Gastroesophageal sphincter (tissue), 4 donors: ENCODE data around the gene FCN1. TPM values are rescaled to one million over a fixed set of nuclear protein-coding genes. Genes with fewer than 3 reads are reported as not detected.

Source experiments
- ATAC-seq: fragments of 150-250 bp; one replicate; pipeline ENCODE4 v1.9.1; 2016; ENCODE audit warnings: mild to moderate bottlenecking, moderate library complexity
- H3K27ac ChIP-seq, 4 donors: fragments of 200-600 bp; sonication (generic) in 3 of 4; 1 replicate in 3 of 4; 2 replicates in 1 of 4; pipeline ENCODE4 v1.5.1; 2016 to 2019
- H3K27me3 ChIP-seq: fragments of 200-600 bp; sonication (generic); one replicate; pipeline ENCODE4 v1.5.1; 2019
- H3K36me3 ChIP-seq, 2 donors: fragments of 200-600 bp; sonication (generic); one replicate each; pipeline ENCODE4 v1.5.1; 2019; ENCODE audit warnings: control low read depth in 1 of 2
- H3K4me1 ChIP-seq, 3 donors: fragments of 200-600 bp; sonication (generic); 1 replicate in 2 of 3; 2 replicates in 1 of 3; pipeline ENCODE4 v1.5.1; 2016 to 2019; ENCODE audit warnings: control low read depth in 2 of 3
- H3K4me3 ChIP-seq, 2 donors: fragments of 200-600 bp; sonication (generic); one replicate each; pipeline ENCODE4 v1.5.1; 2019; ENCODE audit warnings: mild to moderate bottlenecking in 1 of 2, moderate library complexity in 1 of 2
- H3K9me3 ChIP-seq, 3 donors: fragments of 200-600 bp; sonication (generic); one replicate each; pipeline ENCODE4 v1.5.1; 2017 to 2019; ENCODE audit warnings: control low read depth in 2 of 3
- EP300 ChIP-seq: sonication (generic); formaldehyde crosslinking; IDR thresholded peaks from one replicate; pipeline ENCODE4 v1.6.1; 2017; ENCODE audit warnings: antibody characterized with exemption, mild to moderate bottlenecking
- POLR2A ChIP-seq, 2 donors: fragments of 450-650 bp; IDR thresholded peaks; one replicate each; pipeline ENCODE4 v1.6.1; 2017; ENCODE audit warnings: antibody characterized with exemption in 2 of 2, mild to moderate bottlenecking in 2 of 2, moderate library complexity in 1 of 2
- POLR2AphosphoS5 ChIP-seq: sonication (generic); formaldehyde crosslinking; IDR thresholded peaks from one replicate; pipeline ENCODE4 v1.6.1; 2017; ENCODE audit warnings: antibody characterized with exemption
- WGBS, 2 donors: methylation state at CpG; one replicate each; pipeline ENCODE4 v1.1.5; 2018; ENCODE audit warnings: low coverage in 1 of 2; 5-methylcytosine and 5-hydroxymethylcytosine counted together
- total RNA-seq, 4 donors: library from RNA; depleted of rRNA; stranded (reverse); fragments of >200 nt; gene quantifications; one replicate each; pipeline ENCODE4 v1.1.0, GENCODE V29; 2016
- TF ChIP-seq, protein P1 (sequence below), 4 experiments: fragments of 200-600 bp in 2 of 4; fragments of 450-650 bp in 2 of 4; sonication (generic) in 1 of 4; IDR thresholded peaks; one replicate each; pipeline ENCODE4 v1.5.1; 2017 to 2019; ENCODE audit warnings: antibody characterized with exemption in 4 of 4, mild to moderate bottlenecking in 2 of 4, moderate library complexity in 2 of 4

Gene FCN1
- total RNA-seq, 4 donors from 2014 or later: 0.31 to 9.4 (median 3.2) TPM

DNA sequence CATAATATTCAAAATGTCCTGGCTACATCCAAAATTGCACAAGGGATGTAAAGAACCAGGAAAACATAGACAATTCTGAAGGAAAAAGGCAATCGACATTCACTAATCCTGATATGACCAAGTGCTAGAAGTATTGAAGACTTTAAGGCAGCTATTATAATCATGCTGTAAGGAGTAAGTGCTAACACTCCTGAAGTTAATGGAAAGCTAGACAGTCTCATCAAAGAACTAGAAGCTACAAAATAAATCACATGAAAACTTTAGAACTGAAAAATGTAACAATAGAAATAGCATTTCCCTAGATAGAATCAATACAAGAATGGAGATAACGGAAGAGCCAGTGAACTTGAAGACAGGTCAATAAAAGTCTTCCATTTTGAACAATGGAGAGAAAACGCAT is 18.5 kb downstream of the FCN1 start:
- peaks cover 0 to 15% (median 0%) of the 10 kb centered on the region in 3 donors for H3K9me3 ChIP-seq
- ATAC-seq: no peak
- H3K36me3 ChIP-seq: no peaks in the 10 kb centered on the region
- H3K27ac ChIP-seq: no peak overlapping the region
- TF ChIP-seq POLR2AphosphoS5: no peak
- no peak for TF ChIP-seq POLR2A (IDR thresholded peaks at IDR 0.05)
- TF ChIP-seq, protein P1, sequence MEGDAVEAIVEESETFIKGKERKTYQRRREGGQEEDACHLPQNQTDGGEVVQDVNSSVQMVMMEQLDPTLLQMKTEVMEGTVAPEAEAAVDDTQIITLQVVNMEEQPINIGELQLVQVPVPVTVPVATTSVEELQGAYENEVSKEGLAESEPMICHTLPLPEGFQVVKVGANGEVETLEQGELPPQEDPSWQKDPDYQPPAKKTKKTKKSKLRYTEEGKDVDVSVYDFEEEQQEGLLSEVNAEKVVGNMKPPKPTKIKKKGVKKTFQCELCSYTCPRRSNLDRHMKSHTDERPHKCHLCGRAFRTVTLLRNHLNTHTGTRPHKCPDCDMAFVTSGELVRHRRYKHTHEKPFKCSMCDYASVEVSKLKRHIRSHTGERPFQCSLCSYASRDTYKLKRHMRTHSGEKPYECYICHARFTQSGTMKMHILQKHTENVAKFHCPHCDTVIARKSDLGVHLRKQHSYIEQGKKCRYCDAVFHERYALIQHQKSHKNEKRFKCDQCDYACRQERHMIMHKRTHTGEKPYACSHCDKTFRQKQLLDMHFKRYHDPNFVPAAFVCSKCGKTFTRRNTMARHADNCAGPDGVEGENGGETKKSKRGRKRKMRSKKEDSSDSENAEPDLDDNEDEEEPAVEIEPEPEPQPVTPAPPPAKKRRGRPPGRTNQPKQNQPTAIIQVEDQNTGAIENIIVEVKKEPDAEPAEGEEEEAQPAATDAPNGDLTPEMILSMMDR (IDR thresholded peaks at IDR 0.05): no peak
- TF ChIP-seq EP300: no peak
- peaks cover 7% of the 10 kb centered on the region for H3K27me3 ChIP-seq
- peaks cover 0 to 30% (median 16%) of the 10 kb centered on the region in 3 donors for H3K4me1 ChIP-seq
- 91 to 95% methylated on average over 3 of the region's 3 CpGs for WGBS, 2 donors
- H3K4me3 ChIP-seq: no peak overlapping the region

DNA sequence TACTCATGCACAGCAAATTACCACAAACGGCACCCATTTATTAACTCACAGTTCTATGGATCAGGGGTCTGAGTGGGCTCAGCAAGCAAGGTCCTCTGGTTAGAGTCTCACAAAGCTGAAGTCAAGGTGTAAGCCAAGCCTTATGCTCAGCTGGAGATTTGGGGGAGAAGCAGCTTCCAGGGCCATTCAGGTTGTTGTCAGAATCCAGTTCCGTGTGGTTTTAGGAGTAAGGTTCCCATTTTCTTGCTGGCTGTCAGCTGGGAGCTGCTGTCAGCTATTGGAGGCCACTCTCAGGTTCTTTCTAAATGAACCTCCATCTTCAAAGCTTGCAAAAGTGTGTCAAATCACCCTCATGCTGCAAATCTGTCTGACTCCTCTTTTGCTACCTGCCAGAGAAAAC is 19.4 kb downstream of the FCN1 start:
- peaks cover 11% of the 10 kb centered on the region for H3K27me3 ChIP-seq
- no peak overlapping the region for H3K4me3 ChIP-seq
- ATAC-seq: no peak
- H3K4me1 ChIP-seq: peaks cover 0 to 30% (median 16%) of the 10 kb centered on the region in 3 donors
- 50 to 75% methylated on average over 2 of the region's 2 CpGs for WGBS, 2 donors
- peaks cover 0 to 15% (median 0%) of the 10 kb centered on the region in 3 donors for H3K9me3 ChIP-seq
- no peak for TF ChIP-seq POLR2AphosphoS5
- no peak for TF ChIP-seq EP300
- no peak for TF ChIP-seq POLR2A (IDR thresholded peaks at IDR 0.05)
- TF ChIP-seq, protein P1 (IDR thresholded peaks at IDR 0.05): no peak
- no peaks in the 10 kb centered on the region for H3K36me3 ChIP-seq
- H3K27ac ChIP-seq: peak overlapping the region in 2 of 4 donors; percentile 1 to 56

DNA sequence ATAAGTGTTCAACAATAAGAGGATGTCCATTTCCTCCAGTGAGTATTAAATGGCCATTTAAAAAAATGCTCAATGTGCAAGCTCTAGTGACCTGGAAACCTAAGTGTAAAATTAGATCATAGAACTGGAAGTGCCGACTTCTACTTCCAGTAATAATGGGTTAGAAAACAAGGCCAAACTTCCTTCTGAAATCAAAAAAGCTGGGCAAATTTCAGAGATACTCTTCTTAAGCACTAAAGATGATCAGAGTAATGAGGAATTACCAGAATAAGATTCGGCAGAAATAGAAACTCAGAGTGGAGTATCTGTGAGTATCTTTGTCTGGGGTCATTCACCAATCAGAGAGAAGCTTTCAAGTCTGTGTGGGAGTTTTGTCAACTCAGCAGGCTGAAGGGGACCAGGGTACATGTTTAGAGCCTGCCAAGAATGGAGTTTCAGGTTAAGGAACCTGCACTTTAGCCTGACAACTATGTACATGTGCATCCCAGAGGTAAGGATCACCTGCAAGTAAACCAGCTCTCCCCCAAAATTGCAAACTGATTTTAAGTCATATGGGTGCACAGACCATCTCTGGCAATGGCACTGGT is 20.0 kb downstream of the FCN1 start:
- Histone ChIP-seq H3K4me1 (peaks cover 0 to 30% (median 16%) of the 10 kb centered on the region in 3 donors), H3K4me3 (no peak overlapping the region), H3K27ac (peak overlapping the region in 3 of 4 donors; percentile 1 to 70 (median 56)), H3K36me3 (no peaks in the 10 kb centered on the region), H3K27me3 (peaks cover 14% of the 10 kb centered on the region), H3K9me3 (peaks cover 0 to 15% (median 0%) of the 10 kb centered on the region in 3 donors)
- TF ChIP-seq POLR2A (IDR thresholded peaks at IDR 0.05) (no peak), POLR2AphosphoS5 (peak; percentile 22), EP300 (no peak)
- TF ChIP-seq, protein P1 (IDR thresholded peaks at IDR 0.05): no peak
- ATAC-seq: no peak
- 57 to 75% methylated on average over 1 to 2 of the region's 2 CpGs for WGBS, 2 donors

DNA sequence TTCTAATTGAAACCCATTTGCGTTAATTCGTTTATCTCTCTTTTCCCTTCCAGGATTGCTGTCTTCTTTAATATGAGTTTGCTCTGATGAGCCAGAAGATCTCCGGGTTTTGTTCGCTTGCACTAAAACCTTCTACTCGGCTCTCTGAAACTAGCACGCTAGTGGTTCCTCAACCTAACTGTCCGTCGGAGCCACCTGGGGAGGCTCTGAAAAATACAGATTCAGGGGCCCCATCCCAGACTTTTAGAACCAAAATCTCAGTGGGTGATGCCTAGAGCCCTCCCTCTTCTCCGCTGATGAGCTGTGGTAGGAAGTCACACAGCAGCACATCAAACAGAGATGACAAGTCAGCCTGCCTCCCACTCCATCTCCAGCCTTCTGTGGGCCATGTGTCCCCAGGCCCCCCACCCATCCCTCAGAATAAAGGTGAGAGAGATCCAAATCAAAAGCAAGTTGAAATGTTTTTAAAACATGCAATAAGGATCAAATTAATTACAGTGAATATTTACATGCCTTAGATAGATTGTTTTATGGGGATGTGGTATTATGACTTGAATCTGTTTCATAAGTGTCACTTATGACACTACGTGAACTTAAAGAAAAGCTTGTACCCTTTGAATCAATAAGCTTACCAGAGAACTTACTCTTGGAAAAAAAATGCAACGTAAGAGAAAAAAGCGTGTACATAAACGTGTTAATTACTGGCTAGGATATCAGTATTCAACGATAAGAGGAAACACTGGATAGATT is 20.7 kb downstream of the FCN1 start:
- H3K27ac ChIP-seq: peak overlapping the region in 3 of 4 donors; percentile 54 to 70 (median 67)
- no peak for ATAC-seq
- 58 to 59% methylated on average over 14 of the region's 14 CpGs for WGBS, 2 donors

More for the DNA sequence above, 20.7 kb downstream of the FCN1 start:
- no peaks in the 10 kb centered on the region for H3K36me3 ChIP-seq
- H3K4me1 ChIP-seq: peaks cover 0 to 30% (median 16%) of the 10 kb centered on the region in 3 donors
- H3K27me3 ChIP-seq: peaks cover 14% of the 10 kb centered on the region
- no peak overlapping the region for H3K4me3 ChIP-seq
- H3K9me3 ChIP-seq: peaks cover 0 to 15% (median 0%) of the 10 kb centered on the region in 3 donors
- TF ChIP-seq EP300: no peak
- TF ChIP-seq POLR2A (IDR thresholded peaks at IDR 0.05): no peak
- TF ChIP-seq POLR2AphosphoS5: no peak
- TF ChIP-seq, protein P1 (IDR thresholded peaks at IDR 0.05): no peak
